H1 (cell line): Measurements from ENCODE around the gene ZXDA. TPM values are rescaled to one million over a fixed set of nuclear protein-coding genes. Genes with fewer than 3 reads are reported as not detected.
"Not testable (repeated sequence)": the region's sequence is repeated elsewhere in the genome, so short reads cannot be mapped to it uniquely, and the experiment has no call there.

Source experiments
- CTCF ChIA-PET: fragments of 300-600 bp; sonication (Branson Sonifier 250); formaldehyde crosslinking; loops from one replicate; lab custom pipeline; 2021; ENCODE audit not compliant: partially characterized antibody; lab: Charles Lee
- POLR2A ChIA-PET: fragments of 300-600 bp; sonication (Branson Sonifier 250); formaldehyde crosslinking; loops from one replicate; lab custom pipeline; 2021; ENCODE audit warnings: inconsistent platforms; ENCODE audit not compliant: partially characterized antibody; lab: Charles Lee
- DNase-seq, 2 experiments: peaks; one replicate each; pipeline versions ENCODE4 v3.0.0 to v3.0.0-alpha.2; 2010 to 2022; ENCODE audit warnings: low spot score in 2 of 2, low read depth in 1 of 2, mixed read lengths in 1 of 2
- FAIRE-seq: peaks from 2 replicates; lab custom pipeline; 2011; peaks lifted over from hg19 to GRCh38; lab: Jason Lieb, UNC
- H2AFZ ChIP-seq: 2 replicates; pipeline ENCODE4 v1.8.1; 2012; ENCODE audit warnings: low read length, inconsistent platforms
- H2AK5ac ChIP-seq: 2 replicates; pipeline ENCODE4 v1.6.1; 2013; ENCODE audit warnings: low read depth, low read length
- H2BK120ac ChIP-seq: replicated peaks from 2 replicates; pipeline ENCODE3; 2013; ENCODE audit warnings: low read depth, low read length, inconsistent platforms
- H2BK12ac ChIP-seq: 2 replicates; pipeline ENCODE4 v1.6.1; 2013; ENCODE audit warnings: low read depth, low read length
- H2BK15ac ChIP-seq: 2 replicates; pipeline ENCODE4 v1.6.1; 2013; ENCODE audit warnings: low read length
- H2BK20ac ChIP-seq: 2 replicates; pipeline ENCODE4 v1.6.1; 2013; ENCODE audit warnings: low read length
- H2BK5ac ChIP-seq: 2 replicates; pipeline ENCODE4 v1.6.1; 2013; ENCODE audit warnings: low read depth, low read length
- H3K14ac ChIP-seq: 2 replicates; pipeline ENCODE4 v1.6.1; 2013; ENCODE audit warnings: inconsistent platforms; ENCODE audit not compliant: insufficient read length
- H3K18ac ChIP-seq: 2 replicates; pipeline ENCODE4 v1.6.1; 2013; ENCODE audit warnings: low read length; ENCODE audit errors: extremely low read depth
- H3K23ac ChIP-seq: 2 replicates; pipeline ENCODE4 v1.6.1; 2013; ENCODE audit warnings: inconsistent platforms; ENCODE audit not compliant: insufficient read length
- H3K23me2 ChIP-seq: 2 replicates; pipeline ENCODE4 v1.6.1; 2013; ENCODE audit warnings: low read depth, low read length
- H3K27ac ChIP-seq: 2 replicates; pipeline ENCODE4 v1.6.1; 2011; ENCODE audit warnings: low read depth, low read length, inconsistent platforms
- H3K27me3 ChIP-seq, 4 experiments: replicated peaks in 1 of 4; 1 replicate in 1 of 4; 2 replicates in 3 of 4; pipeline versions ENCODE4 v1.6.1 to v1.8.1; 2011 to 2013; ENCODE audit warnings: low read length in 3 of 4, mild to moderate bottlenecking in 3 of 4, inconsistent platforms in 2 of 4, mixed read lengths in 2 of 4, moderate library complexity in 1 of 4; ENCODE audit not compliant: control insufficient read depth in 3 of 4, insufficient read depth in 3 of 4; ENCODE audit errors: extremely low read depth in 1 of 4
- H3K36me3 ChIP-seq, 4 experiments: 2 replicates each; pipeline versions ENCODE4 v1.6.1 to v1.8.1; 2011 to 2013; ENCODE audit warnings: mild to moderate bottlenecking in 4 of 4, low read length in 3 of 4, moderate library complexity in 2 of 4, control low read depth in 1 of 4, inconsistent platforms in 1 of 4; ENCODE audit not compliant: insufficient read depth in 4 of 4, control insufficient read depth in 2 of 4
- H3K4ac ChIP-seq: replicated peaks from 2 replicates; pipeline ENCODE3; 2013; ENCODE audit warnings: low read length, low read depth, mixed read lengths, inconsistent platforms; ENCODE audit not compliant: insufficient read length
- H3K4me1 ChIP-seq, 4 experiments: replicated peaks in 1 of 4; 1 replicate in 1 of 4; 2 replicates in 3 of 4; pipeline versions ENCODE4 v1.6.1 to v1.8.1; 2011 to 2013; ENCODE audit warnings: low read length in 3 of 4, inconsistent platforms in 2 of 4, mixed read lengths in 1 of 4; ENCODE audit not compliant: insufficient read depth in 4 of 4, control insufficient read depth in 3 of 4
- H3K4me2 ChIP-seq, 2 experiments: 2 replicates each; pipeline versions ENCODE4 v1.6.1 to v1.8.1; 2011 to 2013; ENCODE audit warnings: low read depth in 2 of 2, low read length in 2 of 2, control low read depth in 1 of 2, inconsistent platforms in 1 of 2, mild to moderate bottlenecking in 1 of 2; ENCODE audit not compliant: insufficient read depth in 1 of 2
- H3K4me3 ChIP-seq, 4 experiments: fragments of 200-600, 300-600 bp in 1 of 4; sonication (generic), shearing (Covaris generic), sonication (Bioruptor Twin) in 1 of 4; 2 replicates each; pipeline versions ENCODE4 v1.5.1 to v1.8.1; 2011 to 2016; ENCODE audit warnings: low read length in 4 of 4, low read depth in 3 of 4, control low read depth in 2 of 4, inconsistent platforms in 2 of 4, mild to moderate bottlenecking in 2 of 4, mixed read lengths in 1 of 4, moderate library complexity in 1 of 4; ENCODE audit not compliant: insufficient read depth in 2 of 4; ENCODE audit errors: extremely low read depth in 1 of 4
- H3K56ac ChIP-seq: replicated peaks from 2 replicates; pipeline ENCODE3; 2013; ENCODE audit warnings: low read depth, mild to moderate bottlenecking, mixed read lengths, low read length, inconsistent platforms; ENCODE audit not compliant: insufficient read length
- H3K79me1 ChIP-seq: 2 replicates; pipeline ENCODE4 v1.6.1; 2013; ENCODE audit warnings: low read depth, low read length, control low read depth
- H3K79me2 ChIP-seq, 2 experiments: 2 replicates each; pipeline versions ENCODE4 v1.6.1 to v1.8.1; 2012 to 2013; ENCODE audit warnings: low read length in 2 of 2, mild to moderate bottlenecking in 2 of 2, inconsistent platforms in 1 of 2; ENCODE audit not compliant: insufficient read depth in 2 of 2, control insufficient read depth in 1 of 2
- H3K9ac ChIP-seq, 4 experiments: replicated peaks in 1 of 4; 1 replicate in 1 of 4; 2 replicates in 3 of 4; pipeline versions ENCODE4 v1.6.1 to v1.8.1; 2011 to 2013; ENCODE audit warnings: low read depth in 3 of 4, low read length in 3 of 4, control low read depth in 2 of 4, mild to moderate bottlenecking in 2 of 4, moderate library complexity in 2 of 4, inconsistent platforms in 1 of 4; ENCODE audit errors: extremely low read depth in 1 of 4
- H3K9me3 ChIP-seq, 2 experiments: 2 replicates each; pipeline versions ENCODE4 v1.6.1 to v1.8.1; 2012 to 2013; ENCODE audit warnings: mild to moderate bottlenecking in 2 of 2, moderate library complexity in 2 of 2, control low read depth in 1 of 2, inconsistent platforms in 1 of 2, low read depth in 1 of 2, low read length in 1 of 2, mixed read lengths in 1 of 2; ENCODE audit not compliant: insufficient read depth in 2 of 2
- H4K20me1 ChIP-seq, 2 experiments: replicated peaks in 1 of 2; 2 replicates each; pipeline versions ENCODE3 to v1.8.1; 2011 to 2013; ENCODE audit warnings: inconsistent platforms in 2 of 2, low read length in 2 of 2, mild to moderate bottlenecking in 1 of 2; ENCODE audit not compliant: insufficient read depth in 2 of 2, control insufficient read depth in 1 of 2
- H4K5ac ChIP-seq: 2 replicates; pipeline ENCODE4 v1.6.1; 2013; ENCODE audit warnings: low read length, low read depth, mixed read lengths, inconsistent platforms; ENCODE audit not compliant: insufficient read length
- H4K8ac ChIP-seq: 2 replicates; pipeline ENCODE4 v1.8.0; 2013; ENCODE audit warnings: mild to moderate bottlenecking, moderate library complexity, low read length, inconsistent platforms; ENCODE audit not compliant: insufficient read depth; ENCODE audit errors: extremely low read depth
- H4K91ac ChIP-seq: replicated peaks from 2 replicates; pipeline ENCODE3; 2013; ENCODE audit warnings: low read length, mixed read lengths, inconsistent platforms; ENCODE audit not compliant: insufficient read length
- WGBS, 2 experiments: shearing (Covaris generic) in 1 of 2; methylation state at CpG; one replicate each; pipeline versions ENCODE4 v1.1.6 to v1.1.7; 2013 to 2015; ENCODE audit warnings: low lambda C conversion rate in 2 of 2, mixed read lengths in 2 of 2, inconsistent platforms in 1 of 2, low coverage in 1 of 2, missing lambda C conversion rate in 1 of 2; ENCODE audit not compliant: insufficient replicate concordance in 2 of 2, insufficient coverage in 1 of 2, insufficient read length in 1 of 2; ENCODE audit errors: extremely low coverage in 1 of 2, missing lambda C conversion rate in 1 of 2; 5-methylcytosine and 5-hydroxymethylcytosine counted together
- polyA plus RNA-seq, 7 experiments: library from polyadenylated mRNA; depleted of rRNA in 3 of 7; stranded (reverse) in 5 of 7; unstranded in 2 of 7; fragments of >200 nt in 5 of 7; fragments of 200-250 nt in 2 of 7; gene quantifications; 1 replicate in 5 of 7; 2 replicates in 1 of 7; 4 replicates in 1 of 7; pipeline versions ENCODE4 v1.2.1 to v1.2.3, GENCODE V29; 2011 to 2013; ENCODE audit warnings: missing spikeins in 2 of 7, mixed read lengths in 2 of 7
- total RNA-seq: library from RNA; stranded (reverse); fragmentation: NEBNext Ultra II Directional; extraction: Animal tissue kit (Norgen Biotek cat#: 25700); gene quantifications from 2 replicates; pipeline ENCODE4 v1.2.1, GENCODE V29; 2021

Gene ZXDA
- total and polyA plus RNA-seq, 2 of the 8 experiments (the other 6 are each of a cell fraction or from before 2014, with no cell fraction given), result not detected

GRCh38 chrX:57908972-57909594, 1.2 kb downstream of the ZXDA start:
- H3K36me3 ChIP-seq, H3K79me1 ChIP-seq, H3K4ac ChIP-seq, H4K91ac ChIP-seq, H3K4me2 ChIP-seq, H3K23me2 ChIP-seq, H3K79me2 ChIP-seq, H3K27me3 ChIP-seq, H3K27ac ChIP-seq, CTCF ChIA-PET, H4K20me1 ChIP-seq, H4K5ac ChIP-seq, H2BK12ac ChIP-seq, DNase-seq, H3K9ac ChIP-seq, POLR2A ChIA-PET, H3K4me1 ChIP-seq, H2BK15ac ChIP-seq, H2BK120ac ChIP-seq, H2AK5ac ChIP-seq, H3K14ac ChIP-seq, H3K56ac ChIP-seq, H3K18ac ChIP-seq, H2BK5ac ChIP-seq, H2AFZ ChIP-seq, H3K23ac ChIP-seq, H2BK20ac ChIP-seq, FAIRE-seq, H4K8ac ChIP-seq: not testable (repeated sequence)
- WGBS, 2 experiments, result 89% methylated on average over 10 of the region's 28 CpGs; no CpG with 5 or more reads in 1 of the 2 experiments
- peaks cover 0 to 32% of the 10 kb centered on the region in 2 experiments; a peak in 2 of 4 replicates for H3K9me3 ChIP-seq
- H3K4me3 ChIP-seq, result peak overlapping the region in 1 of 4 experiments; percentile 13; a peak in 1 of 8 replicates
